GM12892 (cell line): ENCODE data around the gene QKI.

Source experiments
- POLR2A ChIP-seq: IDR thresholded peaks from 2 replicates; pipeline ENCODE4 v1.6.1; 2011; ENCODE audit warnings: low read depth, low read length, control low read depth
- POLR2AphosphoS5 ChIP-seq: IDR thresholded peaks from 2 replicates; pipeline ENCODE4 v1.6.1; 2011; ENCODE audit warnings: low read depth, low read length, control low read depth
- TAF1 ChIP-seq: IDR thresholded peaks from 2 replicates; pipeline ENCODE4 v1.6.1; 2011; ENCODE audit warnings: low read depth, mild to moderate bottlenecking, control low read depth, low read length, borderline replicate concordance

- TF ChIP-seq POLR2A (no peak), POLR2AphosphoS5 (no peak), TAF1 (no peak)
These were observed 86.5 kb downstream of the QKI start for GRCh38 chr6:163501026-163501425.
